Activated T-cell treated with anti-CD3 and anti-CD28 coated beads for 4 hours (primary cell): ENCODE measurements around the gene OGT.
A peak's percentile ranks its signal among the peaks of the same experiment; 100 is the strongest.
"Not testable (repeated sequence)": the region's sequence is repeated elsewhere in the genome, so short reads cannot be mapped to it uniquely, and the experiment has no call there.

ENCODE experiments used
- DNase-seq: peaks from one replicate; pipeline ENCODE4 v3.0.0-alpha.2; 2020

The OGT gene

DNA sequence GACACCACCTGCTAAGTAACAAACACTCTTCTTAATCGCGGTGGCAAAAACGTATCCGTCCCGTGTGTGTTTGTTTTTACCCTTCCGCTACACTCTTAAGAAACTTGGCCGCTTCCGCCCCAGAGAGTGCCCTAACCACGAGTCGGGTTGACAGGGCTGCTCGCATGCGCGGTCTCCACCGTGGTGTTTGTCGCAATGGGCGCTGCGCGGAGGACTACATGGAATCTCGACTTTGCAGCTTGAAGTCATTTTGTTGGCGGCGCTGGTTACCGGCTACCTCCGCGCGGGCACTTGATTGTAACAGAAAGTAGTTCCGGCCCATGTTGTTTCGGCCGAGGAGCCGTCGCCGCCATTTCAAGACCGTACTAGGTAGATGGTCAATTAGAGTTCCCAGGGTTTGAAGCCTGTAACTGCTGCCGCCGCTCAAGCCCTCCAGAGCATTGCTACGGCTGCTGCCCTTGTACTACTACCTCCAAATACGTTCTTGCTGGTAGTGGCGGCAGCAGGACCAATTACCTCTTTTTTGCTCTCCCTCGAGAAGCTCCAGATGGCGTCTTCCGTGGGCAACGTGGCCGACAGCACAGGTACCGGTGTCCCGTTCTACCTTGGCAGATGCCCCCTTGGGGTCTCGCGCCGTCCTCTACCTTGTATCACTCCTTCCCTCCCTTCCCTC lies at the start of gene OGT:
OGT (plus strand) TSS at position 352 of the 673 bp plus-strand sequence; CDS start at position 548, 196 bp downstream.
- peak; percentile 80 for DNase-seq

DNA sequence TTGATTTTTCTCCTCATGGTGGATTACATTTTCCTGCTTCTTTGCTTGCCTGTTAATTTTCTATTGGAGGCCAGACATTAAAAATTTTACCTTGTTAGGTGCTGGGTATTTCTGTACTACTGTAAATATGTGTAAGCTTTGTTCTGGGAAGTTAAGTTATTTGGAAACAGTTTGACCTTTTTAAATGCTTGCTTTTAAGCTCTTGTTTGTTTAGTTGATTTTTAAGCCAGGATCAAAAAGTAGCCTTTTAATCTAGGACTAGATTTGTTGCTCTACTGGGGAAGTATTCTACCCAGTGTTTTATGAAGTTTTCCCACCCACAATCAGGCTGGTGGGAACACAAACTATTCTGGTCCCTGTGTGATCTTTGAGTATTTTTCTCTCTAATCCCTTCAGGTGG lies 45.1 kb upstream of the OGT start:
- DNase-seq, result no peak

DNA sequence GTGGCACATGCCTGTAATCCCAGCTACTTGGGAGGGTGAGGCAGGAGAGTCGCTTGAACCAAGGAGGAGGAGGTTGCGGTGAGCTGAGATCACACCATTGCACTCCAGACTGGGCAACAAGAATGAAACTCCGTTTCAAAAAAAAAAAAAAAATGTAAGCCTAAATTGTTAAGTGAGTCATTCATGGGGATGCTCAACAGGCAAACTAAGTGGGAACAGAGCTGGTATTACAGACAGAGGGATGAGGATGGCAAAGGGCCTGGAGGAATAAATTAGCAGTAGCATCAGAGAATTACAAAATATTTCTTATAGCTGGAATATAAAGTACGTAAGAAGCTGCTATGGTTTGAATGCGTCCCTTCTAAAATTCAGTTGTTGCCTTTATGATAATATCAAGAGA lies 43.4 kb upstream of the OGT start:
- no peak for DNase-seq

DNA sequence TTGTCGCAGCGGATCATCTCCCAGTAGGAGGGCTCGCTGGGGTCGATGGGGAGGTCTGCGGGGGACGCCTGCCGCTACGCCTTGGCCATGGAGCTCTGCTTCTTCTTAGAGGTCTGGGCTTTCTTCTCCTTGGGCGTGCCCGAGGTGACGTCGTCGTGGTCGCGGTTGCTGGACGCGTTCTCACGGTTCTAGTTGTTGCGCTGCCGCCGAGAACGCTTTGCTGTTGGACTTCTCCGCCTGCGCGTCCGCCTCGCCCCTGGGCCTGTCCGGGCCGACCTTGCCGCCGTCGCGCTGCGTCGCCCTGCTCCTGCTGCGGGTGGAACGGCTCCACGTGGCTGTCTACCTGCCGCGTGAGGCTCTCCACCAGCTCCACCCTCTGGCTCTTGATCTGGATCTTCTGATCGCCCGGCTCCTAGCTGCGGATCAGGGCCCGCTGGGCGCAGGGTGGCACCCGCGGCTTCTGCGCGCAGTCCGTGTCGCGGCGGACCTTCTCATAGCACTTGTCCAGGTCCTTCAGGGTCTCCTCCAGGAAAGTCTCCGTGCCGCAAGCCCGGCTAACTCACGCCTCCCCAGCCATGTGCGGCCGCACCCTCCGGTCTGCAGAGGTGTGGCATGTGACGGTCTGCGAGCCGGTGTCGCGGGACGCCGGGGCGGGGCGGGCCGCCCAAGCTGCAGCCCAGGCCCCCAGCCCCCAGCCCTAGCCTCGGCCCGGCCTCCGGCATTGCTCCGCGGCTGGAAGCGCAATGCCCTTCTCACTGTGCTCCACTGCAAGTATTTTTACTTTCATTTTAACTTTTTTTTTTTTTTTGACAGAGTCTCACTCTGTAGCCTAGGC lies 40.5 kb upstream of the OGT start:
- peak; percentile 11 for DNase-seq

DNA sequence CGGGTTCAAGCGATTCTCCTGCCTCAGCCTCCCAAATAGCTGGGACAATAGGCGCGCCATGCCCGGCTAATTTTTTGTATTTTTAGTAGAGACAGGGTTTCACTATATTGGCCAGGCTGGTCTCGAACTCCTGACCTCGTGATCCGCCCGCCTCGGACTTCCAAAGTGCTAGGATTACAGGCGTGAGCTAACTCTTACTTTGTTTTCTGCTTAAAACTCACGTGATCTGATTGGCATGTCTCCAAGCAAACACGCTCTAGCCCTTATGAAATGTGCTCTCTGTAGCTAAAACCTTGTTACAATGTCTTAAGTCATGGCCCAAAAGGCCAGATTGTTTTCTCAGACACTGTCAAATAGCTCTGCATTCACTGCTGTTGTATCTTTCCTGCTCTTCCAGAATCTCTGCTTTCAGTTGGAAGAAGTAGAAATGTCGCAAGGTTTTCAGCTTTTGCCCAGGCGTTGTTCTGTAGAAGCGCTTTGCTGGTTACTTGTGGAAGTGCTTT lies 39.7 kb upstream of the OGT start:
- DNase-seq, result no peak

DNA sequence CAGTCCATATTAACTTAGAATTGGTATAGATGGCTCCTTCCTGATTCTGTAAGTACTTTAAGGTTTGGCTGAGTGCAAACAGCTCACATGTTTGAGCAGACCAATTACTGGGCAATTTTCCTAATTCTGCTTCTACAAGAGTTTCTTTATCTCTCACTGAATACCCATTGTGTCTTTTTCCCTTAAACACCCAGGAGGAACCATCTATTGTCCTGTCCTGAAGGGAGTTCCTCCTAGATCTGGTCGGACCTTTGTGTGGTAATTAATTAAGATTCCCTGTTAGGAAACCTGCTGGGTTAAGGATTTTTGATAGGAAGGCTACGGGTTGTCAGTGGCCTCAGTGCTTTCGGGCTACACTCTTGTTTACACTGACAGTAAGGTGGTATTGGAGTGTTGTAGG lies 36.9 kb upstream of the OGT start:
- DNase-seq, result not testable (repeated sequence)

DNA sequence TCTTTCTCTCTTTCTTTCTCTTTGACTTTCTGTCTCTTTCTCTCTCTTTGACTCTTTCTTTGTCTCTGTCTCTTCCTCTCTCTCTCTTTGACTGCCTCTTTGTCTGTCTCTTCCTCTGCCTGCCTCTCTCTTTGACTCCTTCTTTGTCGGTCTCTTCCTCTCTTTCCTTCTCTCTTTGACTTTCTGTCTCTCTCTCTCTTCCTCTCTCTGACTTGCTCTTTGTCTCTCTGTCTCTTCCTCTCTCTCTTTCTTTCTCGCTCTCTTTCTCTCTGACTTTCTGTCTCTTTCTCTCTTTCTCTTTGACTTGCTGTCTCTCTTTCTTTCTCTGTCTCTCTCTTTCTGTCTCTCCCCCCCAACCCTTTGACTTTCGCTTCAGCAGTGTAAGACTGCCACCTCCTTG lies 36.4 kb upstream of the OGT start:
- no peak for DNase-seq

DNA sequence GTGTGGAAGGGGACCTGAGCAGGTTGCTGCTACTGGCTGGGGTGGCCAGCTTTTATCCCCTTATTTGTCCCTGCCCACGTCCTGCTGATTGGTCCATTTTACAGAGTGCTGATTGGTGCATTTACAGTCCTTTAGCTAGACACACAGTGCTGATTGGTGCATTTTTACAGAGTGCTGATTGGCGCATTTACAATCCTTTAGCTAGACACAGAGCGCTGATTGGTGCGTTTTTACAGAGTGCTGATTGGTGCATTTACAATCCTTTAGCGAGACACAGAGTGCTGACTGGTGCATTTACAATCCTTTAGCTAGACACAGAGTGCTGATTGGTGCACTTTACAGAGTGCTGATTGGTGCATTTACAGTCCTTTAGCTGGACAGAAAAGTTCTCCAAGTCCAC lies 30.8 kb upstream of the OGT start:
- DNase-seq, result not testable (repeated sequence)

DNA sequence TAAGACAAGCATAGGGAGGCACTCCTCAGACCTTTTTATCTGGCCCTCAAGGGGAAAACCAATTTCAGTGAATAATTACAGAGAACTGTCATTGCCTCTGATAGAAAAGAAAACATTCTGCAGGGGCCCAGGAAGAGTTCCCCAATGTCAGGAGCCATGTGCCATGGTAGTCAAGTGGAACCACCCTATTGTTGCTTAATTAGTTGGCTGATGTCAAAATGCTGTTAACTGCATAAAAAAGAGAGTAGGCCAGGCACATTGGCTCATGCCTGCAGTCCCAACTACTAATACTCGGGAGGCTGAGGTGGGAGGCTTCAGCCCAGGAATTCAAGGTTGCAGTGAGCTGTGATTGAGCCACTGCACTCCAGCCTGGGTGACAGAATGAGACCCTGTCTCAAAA lies 28.6 kb upstream of the OGT start:
- no peak for DNase-seq

DNA sequence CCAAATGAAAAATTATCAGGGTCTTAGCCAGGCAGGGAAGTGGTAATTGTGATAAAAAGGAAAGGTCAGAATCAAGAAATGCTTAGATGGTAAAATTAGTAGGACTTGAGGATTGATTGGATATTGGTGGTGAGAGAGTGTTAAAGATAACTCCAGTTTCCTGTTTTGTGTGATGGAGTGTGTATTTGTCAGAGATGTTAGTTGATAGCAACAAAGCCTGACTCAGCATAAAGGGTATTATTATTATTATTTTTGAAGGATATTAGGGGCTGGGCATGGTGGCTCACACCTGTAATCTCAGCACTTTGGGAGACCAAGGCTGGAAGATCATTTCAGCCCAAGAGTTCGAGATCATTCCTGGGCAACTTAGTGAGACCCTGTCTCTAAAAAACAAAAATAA lies 23.6 kb upstream of the OGT start:
- DNase-seq, result no peak

DNA sequence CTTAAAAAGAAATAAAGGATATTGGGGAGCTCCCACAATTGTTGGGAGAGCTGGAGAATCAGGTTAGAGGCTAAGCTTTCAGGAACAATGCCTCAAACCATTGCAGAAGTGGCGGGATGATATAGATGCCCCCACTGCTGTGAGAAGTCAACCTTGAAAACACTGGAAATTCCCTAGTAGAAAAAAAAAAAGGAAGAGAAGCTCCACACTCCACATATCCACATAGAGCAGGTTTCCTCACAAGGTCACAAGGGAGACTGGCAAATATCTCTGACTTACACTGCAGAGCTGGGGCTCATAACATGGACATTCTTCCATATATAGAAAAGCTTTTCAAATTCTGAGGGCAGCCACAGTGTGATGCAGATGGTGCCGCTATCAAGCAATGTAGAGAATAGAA lies 22.7 kb upstream of the OGT start:
- no peak for DNase-seq

DNA sequence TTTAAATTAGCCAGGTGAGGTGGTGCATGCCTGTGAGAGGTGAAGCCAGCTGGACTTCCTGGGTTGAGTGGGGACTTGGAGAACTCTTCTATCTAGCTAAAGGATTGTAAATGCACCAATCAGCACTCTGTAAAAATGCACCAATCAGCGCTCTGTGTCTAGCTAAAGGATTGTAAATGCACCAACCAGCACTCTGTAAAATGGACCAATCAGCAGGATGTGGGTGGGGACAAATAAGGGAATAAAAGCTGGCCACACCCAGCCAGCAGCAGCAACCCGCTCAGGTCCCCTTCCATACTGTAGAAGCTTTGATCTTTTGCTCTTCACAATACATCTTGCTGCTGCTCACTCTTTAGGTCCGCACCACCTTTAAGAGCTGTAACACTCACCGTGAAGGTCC lies 19.2 kb upstream of the OGT start:
- DNase-seq, result not testable (repeated sequence)

DNA sequence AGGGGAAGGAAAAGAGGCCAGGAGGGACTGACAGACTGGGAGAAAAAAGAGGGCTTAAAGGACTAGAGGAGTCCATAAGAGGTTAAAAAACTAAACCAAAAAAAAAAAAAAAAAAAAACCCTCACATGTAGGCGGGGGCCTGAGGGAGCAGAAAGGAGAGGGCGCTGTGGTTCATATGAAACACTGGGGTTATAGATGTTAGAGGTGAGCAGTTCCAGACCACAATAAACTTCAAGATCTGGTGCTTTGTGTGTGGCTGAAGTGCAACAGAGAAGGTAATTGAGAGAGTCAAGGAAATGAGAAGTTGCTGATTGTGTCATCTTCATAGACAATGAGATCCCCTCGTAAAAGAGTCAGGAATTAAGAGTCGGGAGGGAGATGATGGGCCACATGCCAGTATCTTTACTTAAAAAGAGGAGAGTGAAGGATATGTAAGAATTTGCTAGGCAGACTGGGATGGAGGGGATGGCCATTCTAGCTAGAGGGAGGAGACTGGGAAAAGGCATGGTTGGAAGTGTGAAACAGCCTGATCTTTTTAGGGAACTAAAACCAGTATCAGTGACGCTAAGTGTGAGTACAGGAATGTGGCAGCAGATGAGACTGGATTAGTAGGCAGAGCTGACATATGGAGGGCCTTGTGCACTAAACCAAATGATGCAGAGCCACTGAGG lies 18.4 kb upstream of the OGT start:
- DNase-seq, result no peak

DNA sequence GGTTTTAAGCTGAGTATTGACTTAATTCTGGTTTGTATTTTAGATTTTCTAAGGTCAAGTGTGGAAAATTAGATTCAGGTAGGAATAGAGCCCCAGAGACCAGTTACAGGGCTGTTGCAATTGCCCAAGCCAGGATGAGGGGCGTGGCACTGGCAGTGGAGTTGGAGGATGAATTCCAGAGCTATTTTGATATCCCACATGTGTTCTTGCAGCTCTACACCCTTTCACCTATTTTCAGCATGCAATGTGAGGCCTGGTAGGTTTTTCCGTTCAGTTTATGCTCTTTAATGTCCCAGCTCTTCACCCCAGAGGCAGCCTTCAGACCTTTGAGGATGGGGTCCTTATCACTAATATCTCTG lies 17.9 kb upstream of the OGT start:
- DNase-seq, result no peak

DNA sequence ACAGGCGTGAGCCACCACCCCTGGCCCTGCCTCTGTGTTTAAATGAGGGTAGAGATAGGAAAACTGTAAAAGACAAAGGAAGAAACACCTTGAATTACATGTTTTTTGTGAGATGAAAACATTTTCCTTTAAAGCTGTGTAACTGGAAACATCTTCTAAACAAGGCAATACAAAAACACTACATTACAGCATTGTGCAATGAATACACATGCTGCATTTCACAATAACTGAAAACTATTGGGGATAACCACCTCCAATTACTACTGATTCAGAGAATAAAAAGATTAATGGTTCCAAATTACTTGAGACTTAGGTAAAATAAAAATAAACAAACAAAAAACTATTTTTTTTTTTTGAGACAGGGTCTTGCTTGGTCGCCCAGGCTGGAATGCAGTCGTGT lies 7.6 kb upstream of the OGT start:
- no peak for DNase-seq

DNA sequence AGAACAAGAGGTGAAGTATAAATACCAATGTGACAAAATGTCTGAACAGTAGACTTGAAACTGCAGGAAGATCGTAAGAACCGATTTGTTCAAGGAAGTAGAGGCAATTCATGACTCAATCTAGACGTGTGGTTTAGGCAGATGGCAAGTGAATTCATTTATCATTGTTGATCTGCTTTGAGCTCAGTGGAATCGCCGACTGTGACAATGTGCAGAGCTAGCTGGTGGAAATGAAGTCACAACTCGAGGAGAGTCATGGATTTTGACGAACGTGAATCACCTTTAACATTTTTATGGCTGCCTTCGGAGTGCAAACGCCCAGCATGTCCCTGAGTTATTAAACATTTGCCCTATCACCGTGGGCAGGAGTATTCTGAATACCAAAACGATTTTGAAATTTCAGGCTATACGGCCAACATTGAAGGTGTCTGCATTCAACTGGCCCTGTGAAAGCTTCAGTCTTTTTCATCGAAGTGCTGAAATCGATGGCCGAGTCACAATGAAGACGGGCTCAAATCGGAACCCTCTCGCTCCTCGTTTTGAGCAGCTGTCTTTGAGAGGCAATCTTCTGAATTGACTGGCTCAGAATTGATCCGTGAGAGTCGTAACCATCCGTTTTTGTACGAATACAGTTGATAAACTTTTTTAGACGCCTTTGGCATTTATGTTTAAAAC lies 689 bp upstream of the OGT start:
- peak; percentile 40 for DNase-seq

DNA sequence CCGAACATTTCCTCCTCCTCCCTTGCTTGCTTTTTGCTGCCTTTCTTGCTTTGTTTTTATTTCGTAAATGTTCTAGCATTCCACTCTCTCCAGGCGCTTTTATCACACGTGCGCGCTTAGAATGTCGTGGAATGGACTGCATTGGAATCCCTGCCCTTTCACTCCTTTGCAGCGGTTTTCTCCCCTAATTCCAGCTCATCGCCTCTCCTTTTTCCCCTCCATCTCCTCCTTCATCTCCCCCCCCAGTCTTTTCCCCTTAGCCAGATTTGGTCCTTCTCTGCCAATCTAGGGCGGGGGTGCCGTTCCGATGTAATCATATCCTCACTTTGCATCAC lies 579 bp downstream of the OGT start:
- DNase-seq, result no peak

DNA sequence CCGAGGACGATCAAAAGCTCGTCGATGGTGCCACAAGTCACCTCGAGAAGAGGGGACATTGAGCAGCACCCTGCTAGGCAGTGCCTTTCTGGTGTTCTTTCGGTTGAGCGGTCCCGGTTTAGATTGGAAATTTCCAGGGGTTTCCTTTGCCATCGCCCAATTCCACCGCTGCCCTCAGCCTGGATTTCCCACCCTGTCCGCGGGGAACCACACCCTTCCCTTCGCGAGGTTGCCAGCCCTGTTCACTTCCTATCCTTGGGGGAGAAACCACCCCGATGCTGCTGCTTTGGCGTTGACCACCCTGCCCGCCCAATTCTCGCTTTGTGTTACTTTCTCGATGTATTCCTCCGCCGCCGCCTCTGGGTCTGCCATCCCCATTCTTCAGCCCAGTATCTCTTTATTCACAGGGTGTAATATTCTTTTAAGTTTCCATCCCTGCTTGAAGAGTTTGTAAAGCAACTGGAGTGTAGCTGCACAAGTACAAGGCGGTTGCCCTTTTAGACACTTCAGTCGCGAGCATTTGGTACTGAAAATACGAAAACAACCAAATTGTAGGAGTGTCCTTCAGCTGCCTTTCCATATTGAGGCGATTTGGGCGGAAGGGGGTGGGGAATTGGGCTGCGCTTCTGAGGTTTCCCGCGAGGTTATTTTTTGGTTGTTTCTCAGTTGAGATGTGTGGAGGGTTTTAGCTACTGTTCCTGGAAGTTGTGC lies 1.1 kb downstream of the OGT start:
- peak; percentile 47 for DNase-seq

DNA sequence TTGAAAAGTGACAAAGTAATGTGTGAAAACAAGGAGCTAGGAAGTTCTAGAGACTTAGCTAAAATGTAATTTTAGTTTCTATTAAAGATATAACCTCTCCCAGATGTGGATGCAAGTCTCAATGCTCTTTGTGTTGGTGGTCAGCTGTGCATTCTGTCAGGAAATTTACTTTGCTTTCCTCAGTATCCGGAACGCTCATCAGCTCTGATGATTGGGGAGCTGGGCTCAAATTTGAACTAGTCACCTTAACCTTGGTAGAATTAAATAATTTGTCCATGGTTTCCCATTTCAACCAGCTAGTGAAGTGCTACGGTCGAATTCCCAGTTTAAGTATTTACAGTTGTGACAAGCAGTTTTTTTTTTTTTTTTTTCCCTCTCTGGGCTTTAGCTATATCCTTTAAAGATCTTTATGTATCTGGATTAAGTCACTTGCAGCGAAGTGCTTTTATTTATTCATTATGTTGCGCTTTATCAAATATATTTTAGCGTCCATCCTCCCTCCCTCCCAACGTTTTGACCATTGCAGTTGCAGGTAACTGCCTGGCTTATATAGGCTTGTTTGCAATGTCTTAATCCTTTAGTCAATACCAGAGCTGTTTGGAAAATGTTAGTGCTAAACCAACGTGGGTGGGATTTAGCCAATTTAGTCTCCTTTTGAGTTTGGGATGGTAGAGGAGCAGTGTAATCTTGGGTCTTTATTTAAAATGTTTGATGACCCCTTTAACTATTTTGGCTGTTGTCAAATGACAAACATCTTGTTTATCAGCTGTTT lies 2.1 kb downstream of the OGT start:
- no peak for DNase-seq

DNA sequence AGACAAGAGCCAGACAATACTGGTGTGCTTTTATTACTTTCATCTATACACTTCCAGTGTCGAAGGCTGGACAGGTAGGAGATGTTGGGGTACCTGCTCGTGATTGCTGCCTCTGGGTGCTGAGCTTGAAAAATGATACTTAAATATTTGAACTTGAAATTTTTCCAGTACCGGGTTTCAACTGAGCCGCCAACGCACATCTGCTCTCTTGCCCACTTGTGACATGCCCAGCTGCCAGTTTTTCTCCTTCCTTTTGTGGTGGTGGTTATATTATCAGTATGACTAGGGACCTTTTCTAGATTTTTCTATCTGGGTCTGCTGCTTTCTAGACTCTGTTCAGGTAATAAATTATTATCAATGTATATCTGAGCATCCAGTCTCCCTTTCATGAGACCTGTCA lies 3.4 kb downstream of the OGT start:
- no peak for DNase-seq

DNA sequence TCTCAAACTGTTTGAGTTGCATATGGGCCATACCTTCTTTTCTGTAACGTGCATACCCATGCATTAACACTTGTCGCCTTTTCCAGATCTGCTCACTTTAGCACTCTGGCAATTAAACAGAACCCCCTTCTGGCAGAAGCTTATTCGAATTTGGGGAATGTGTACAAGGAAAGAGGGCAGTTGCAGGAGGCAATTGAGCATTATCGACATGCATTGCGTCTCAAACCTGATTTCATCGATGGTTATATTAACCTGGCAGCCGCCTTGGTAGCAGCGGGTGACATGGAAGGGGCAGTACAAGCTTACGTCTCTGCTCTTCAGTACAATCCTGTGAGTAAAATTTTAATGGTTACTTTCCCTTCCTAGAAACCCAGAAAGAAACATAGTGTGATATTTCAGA lies 4.8 kb downstream of the OGT start:
- DNase-seq, result no peak

DNA sequence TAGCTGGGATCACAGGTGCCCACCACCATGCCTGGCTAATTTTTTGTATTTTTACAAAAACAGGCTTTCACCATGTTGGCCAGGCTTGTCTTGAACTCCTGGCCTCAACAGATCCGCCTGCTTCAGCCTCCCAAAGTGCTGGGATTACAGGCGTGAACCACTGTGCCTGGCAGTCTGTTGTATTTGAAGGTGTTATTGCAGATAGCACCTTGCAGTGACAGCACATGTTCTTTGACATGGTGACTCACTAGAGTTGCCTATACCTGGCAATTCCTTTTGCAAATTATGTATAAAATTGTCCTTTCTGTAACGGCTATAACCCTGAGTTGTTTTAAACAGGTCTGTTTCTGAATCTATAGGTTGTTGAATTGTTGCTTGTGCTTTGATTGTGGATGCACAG lies 7.9 kb downstream of the OGT start:
- no peak for DNase-seq
